GM21723 (cell line): ENCODE data around the gene CDH23.
A peak's percentile ranks its signal among the peaks of the same experiment; 100 is the strongest.

Experiments
- ATAC-seq: cut with Tn5 transposase; IDR thresholded peaks from one replicate; pipeline ENCODE4 v1.9.1; 2021; ENCODE audit warnings: mild to moderate bottlenecking, moderate library complexity; ENCODE audit not compliant: unreplicated experiment

The CDH23 gene

DNA sequence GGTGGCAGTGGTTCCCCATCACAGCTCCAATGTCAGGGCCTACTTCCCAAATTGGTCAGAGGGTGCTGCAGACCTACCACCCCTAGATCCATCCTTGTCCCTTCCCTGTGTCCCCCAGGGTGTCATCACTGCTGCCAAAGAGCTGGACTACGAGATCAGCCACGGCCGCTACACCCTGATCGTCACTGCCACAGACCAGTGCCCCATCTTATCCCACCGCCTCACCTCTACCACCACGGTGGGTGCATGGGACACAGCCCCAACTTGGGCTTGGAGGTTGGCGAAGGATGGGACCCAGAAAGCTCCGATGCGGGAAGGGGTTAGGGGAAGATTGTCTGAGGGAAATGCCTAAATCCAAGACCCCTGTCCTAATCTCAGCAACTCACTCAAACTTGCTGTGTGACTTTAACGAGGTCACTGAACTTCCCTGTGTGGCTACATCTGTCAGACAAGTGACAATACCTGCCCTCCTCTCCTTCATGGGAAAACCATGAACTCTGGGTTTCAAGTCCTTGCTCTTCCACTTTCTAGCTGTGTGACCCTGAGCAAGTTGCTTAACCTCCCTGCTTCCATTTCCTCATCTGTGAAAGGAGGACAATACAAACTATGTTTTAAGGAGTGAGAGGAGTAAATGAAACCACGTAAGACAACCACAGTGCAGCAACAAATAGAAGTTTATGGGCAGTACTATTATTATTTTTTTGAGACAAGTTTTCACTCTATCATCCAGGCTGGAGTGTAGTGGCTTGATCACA, 381.5 kb downstream of the CDH23 start:
- ATAC-seq: no peak

DNA sequence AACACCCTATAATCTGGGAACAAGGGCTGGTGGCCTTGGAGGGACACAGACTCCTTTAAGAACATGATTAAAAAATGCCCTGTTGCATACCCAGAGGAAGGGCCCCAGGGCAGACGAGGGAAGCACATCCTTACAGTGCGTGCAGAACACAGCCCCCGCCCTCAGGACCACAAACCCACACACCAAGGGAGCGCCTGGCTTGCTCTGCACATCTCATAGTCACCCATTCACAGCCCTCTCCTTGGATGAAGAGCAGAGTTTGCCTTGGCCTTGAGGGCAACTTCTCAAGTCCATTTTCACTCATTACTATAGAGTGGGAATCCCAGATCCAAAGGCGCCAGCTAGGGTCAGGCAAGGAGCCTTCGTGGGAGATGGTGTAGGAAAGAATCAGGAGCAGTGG, 382.9 kb downstream of the CDH23 start:
- ATAC-seq: no peak

DNA sequence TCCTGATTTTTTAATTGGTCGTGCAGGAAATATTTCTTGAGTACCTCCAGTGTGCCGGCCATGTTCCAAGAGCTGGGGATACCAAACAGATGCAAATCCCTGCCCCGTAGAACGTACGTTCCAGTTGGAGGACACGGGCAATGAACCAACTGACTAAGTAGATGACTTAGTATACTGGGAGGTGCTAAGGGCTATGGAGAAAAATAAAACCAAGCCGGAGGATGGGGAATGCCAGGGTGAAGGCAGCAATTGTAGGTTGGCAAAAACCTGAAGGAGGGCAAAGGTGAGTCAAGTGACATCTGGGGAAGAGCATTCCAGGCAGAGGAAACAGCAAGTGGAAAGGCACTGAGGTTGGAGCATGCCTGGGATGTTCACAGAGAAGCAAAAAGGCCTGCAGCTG, 383.4 kb downstream of the CDH23 start:
- no peak for ATAC-seq

DNA sequence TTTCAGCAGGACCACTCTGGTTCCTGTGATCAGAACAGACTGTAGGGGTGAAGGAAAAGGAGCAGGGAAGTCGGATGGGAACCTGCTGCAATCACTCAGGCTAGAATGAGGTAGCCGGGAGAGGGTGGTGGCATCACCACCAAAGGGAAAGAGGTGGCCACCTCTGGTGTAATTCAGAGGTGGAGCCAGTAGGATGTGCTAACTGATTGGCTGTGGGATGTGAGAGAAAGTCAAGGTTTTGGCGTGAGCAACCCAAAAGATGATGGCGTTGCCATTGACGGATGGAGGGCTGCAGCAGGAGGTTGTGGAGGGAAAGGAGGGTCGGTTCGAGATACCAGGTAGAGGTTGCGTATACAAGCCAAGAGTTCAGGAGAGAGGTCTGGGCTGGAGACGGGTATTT, 384.0 kb downstream of the CDH23 start:
- ATAC-seq: no peak

DNA sequence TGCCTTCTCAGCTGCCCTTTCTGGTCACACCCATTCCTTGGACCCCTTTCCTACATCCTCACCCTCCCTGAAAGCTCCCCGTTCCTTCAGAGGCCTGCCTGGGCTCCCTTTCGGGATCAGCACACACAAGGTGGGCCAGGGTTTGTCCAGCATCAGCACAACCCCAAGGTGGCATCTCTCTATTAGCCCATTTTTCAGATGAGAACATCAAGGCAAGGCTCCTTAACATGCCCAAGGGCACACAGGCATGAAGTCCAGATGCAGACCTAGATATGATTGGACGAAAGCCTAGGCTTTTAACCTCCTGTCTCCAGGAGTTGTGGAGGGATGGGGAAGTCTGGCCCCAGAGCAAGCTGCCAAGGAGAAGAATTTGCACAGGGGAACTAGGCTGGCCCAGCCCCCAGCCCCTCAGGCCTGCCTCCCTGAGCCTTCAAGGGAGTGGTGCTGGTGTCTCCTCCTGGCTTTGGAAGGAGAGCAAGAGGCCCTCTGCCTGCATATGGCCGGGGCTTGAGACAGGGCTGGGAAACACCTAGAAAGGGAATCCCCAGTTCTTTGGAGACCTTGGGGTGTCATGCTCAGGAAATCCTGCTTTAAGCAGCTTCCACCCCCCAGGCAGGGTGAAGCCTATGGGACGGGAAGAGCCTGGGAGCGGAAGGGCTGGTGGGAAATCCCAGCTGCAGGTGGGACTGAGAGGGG, 385.6 kb downstream of the CDH23 start:
- no peak for ATAC-seq

DNA sequence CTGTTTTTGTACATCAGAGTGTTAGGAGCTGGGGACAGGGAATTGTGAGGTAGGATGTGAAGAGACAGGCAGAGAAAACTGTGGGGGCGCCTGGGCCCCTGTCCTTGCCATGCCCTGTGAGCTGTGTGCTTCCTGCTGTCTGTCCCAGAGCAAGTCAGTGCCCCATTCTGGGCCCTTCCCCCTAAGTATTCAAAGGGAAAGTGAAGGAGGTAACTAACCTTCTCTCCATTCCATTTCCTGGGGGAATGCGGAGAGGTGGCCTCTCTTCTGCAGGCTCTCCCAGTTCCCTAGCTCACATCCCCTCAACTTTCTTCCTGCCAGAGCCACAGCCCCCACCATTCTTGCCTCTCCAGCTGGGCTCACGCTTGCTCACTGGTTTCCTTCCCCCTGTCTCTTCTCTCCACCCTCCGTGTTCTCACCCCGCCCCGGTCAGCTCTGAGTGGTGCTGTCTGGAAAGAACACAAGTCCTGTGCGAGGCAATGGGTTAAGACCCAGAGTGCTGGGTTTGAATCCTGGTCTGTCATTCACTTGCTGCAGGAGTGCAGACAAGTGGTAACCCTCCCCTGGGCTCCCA, 386.3 kb downstream of the CDH23 start:
- ATAC-seq: no peak

DNA sequence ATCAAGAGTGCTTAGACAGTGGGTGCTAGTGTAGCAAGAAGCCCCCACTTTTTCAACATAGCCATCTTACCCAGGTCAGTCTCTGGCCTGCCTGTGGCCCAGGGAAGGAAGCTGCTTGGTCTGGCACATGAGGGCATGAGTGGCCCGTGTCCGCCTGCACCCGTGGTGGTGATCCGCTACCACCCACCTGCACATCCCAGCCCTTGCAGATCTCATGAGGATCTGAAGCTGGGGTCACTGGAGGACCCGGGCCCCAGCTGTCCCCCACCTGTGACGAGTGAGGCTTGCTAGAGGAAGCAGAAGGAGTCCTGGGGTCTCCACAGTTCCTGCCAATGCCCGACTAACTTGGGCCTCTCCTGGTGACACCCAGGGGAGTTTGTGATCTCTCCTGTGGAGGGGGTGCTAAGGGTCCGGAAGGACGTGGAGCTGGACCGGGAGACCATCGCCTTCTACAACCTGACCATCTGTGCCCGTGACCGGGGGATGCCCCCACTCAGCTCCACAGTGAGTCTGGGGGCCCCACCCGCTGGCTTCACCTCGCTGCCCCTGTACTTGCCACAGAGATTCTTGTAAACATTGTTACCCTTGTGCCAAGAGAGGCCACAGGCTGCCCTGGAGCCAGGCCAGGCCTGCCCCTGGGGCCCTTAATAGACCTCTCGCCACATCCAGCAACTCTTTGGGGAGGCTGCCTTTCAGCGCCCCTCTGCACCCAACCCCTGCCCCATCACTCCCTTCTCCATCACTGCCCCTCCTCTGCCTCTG, 387.4 kb downstream of the CDH23 start:
- no peak for ATAC-seq

DNA sequence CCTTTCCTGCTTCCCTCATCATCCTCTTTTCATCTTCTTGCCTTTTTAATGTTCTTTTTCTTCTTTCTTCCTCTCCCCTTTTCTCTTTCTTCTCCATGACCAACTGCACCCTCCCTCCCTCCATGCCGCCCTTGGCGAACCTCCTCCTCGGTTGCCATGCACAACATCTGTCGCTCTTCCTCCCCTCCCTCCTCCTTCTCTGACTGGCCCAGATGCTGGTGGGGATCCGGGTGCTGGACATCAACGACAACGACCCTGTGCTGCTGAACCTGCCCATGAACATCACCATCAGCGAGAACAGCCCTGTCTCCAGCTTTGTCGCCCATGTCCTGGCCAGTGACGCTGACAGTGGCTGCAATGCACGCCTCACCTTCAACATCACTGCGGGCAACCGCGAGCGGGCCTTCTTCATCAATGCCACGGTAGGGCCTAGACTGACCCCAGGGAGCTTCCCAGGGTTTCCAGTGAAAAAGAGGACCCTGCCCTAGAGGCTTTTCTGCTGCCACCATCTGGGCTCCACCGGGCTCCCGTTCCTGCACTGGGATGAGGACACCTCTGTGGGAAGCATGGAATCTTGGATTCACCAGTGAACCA, 388.1 kb downstream of the CDH23 start:
- no peak for ATAC-seq

DNA sequence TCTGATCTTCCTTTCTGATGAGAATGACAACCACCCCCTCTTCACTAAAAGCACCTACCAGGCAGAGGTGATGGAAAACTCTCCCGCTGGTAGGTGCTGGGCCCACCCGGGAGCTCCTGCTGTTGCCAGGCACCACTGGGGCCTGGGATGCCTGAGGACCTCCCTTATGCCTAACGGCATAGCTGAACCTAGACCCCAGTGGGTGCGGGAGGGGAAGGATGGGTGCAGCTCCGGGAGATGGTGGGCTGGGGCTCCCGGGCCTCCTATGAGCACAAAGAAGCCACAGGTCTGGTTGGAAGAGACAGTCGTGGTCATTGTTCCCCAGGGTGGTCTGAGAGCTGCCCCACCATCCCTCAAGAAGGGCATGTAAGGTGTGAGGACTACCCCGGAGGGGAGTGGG, 392.2 kb downstream of the CDH23 start:
- no peak for ATAC-seq

DNA sequence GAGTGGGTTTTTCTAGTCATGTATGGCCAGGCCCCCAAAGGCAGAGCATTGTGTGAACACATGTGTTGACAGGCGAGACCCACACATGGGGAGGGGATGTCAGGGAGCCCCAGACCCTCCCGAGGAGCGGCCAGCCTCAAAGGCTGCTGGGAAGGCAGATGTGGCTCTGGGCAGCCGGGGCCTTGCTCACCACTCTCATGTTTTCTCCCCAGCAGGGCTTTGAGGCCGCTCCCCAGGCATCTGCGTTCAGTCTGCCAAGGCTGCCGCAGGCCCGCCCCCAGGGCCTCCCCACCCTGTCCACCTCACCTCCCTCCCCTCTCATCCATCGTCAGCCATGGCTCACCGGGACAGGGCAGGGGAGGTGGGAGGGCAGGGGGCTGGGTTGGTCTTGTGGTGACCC, 393.2 kb downstream of the CDH23 start:
- ATAC-seq: no peak

DNA sequence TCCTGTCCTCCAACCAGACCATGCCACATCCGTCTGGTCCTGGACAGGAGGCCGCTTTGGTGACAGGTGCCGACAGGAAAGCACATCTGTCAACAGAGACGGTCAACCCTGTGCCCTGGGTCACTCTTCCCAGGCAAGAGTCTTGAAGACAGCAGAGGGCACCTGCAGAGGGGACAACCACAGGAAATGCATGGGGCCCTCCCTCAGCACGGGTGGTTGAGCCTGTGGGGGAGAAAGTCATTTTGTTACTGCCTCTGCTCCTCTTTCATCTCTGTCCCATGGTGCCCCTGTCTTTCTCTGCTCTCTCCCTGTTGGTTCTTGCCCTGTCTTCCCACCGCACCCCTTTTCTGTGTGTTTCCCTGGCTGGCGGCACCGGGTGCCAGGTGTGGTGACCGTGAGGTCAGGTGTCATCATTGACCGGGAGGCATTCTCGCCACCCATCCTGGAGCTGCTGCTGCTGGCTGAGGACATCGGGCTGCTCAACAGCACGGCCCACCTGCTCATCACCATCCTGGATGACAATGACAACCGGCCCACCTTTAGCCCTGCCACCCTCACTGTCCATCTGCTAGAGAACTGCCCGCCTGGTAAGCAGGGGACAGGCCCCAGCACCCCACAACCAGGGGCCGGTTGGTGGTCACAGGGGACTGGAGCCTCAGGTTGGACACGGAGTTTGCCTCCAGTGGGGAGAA, 394.2 kb downstream of the CDH23 start:
- ATAC-seq: no peak

DNA sequence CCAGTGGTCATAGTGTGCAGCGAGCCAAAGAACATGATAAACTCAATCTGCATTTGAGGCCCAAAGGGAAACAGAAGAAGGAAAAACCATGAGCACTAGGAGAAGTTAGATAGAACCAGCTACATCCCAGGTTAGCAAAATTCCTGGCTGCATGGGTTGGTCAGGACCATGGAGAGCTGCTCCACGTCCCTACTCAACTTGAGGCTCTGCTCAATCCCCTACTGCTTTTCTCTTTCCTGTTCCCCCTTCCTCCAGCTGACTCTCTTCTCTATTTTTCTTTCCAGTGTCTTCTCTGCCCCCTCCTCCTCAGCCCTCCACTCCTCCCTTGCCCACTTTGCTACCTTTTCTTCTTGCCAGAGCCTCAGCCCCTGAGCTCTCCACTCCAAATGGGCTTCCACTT, 398.5 kb downstream of the CDH23 start:
- no peak for ATAC-seq

DNA sequence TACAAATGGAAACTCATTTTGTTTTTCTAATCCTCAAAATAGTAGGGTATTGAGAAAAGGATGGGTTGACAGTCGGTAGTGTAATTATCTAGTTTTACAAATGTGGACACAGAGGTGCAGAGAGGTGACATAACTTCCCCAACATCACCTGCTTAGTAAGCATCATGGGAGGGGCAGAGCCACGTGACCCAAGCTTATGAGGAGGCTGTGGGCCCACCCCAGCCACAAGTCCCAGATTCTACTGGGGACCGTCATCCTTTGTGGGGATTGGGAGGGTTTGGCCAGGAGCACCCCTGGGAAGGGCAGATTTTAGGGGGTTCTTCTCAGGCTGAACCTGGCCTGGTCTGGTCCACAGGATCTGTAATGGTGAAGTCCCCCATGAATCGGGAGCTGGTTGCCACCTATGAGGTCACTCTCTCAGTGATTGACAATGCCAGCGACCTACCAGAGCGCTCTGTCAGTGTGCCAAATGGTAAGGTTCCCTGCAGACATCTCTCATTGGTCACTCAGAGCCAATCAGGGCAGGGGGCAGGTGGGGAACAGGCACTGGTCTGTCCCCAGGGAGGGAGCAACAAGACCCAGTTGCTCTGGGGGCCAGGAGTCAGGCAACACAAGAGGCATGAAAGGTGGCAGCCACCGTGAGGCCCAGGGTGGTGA, 400.2 kb downstream of the CDH23 start:
- no peak for ATAC-seq

DNA sequence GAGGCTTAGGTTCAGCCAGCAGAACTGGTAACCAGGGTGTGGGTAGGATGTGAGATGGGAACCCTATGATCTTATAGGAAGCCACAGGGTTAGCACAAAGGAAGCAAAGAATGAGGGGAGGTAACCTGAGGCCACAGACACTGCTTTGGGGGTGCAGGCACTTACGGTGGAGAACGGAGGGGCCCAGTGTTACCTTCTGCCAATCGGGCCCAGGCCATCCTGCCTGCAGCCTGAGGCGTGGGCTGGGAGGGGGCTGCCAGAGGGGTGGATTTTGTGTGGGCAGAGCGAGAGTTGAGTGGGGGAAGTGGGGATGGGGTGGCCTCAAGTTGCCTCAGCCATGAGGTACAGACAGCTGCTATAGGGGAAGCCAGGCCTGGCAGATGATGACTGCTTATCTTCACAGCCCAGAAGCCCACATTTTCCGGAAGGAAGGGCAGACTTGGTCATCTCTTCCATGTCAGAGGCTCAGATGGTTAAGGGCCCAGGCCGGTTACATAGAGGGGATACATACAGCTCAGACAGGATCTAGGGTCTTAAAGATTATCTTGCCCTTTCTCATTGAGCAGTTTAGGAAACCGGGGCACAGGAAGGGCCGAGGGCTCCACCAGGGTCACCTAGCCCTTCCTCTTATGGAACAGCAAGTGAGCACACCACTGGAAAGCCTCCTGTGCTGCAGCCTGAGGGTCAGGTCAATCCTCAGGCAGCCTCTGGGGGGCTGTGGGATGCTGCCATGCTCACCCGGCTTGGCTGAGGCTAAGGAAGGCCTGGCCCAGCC, 401.0 kb downstream of the CDH23 start:
- no peak for ATAC-seq

DNA sequence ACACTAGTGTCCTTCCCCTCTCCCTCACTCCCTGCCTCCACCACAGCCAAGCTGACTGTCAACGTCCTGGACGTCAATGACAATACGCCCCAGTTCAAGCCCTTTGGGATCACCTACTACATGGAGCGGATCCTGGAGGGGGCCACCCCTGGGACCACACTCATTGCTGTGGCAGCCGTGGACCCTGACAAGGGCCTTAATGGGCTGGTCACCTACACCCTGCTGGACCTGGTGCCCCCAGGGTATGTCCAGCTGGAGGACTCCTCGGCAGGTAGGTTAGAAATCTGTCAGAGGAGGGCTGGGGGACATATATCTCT, 401.5 kb downstream of the CDH23 start:
- ATAC-seq: no peak

DNA sequence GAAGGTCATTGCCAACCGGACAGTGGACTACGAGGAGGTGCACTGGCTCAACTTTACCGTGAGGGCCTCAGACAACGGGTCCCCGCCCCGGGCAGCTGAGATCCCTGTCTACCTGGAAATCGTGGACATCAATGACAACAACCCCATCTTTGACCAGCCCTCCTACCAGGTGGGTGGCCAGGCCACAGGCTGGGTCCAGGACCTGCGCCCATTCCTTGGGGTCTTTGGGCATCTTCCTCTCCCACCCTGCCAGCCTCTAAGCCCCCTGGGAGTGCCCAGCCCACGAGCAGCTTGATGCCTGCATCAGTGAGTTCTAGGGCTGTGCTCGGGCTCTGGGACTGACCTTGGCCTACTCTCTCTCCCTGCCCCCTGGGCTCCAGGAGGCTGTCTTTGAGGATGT, 402.4 kb downstream of the CDH23 start:
- no peak for ATAC-seq

DNA sequence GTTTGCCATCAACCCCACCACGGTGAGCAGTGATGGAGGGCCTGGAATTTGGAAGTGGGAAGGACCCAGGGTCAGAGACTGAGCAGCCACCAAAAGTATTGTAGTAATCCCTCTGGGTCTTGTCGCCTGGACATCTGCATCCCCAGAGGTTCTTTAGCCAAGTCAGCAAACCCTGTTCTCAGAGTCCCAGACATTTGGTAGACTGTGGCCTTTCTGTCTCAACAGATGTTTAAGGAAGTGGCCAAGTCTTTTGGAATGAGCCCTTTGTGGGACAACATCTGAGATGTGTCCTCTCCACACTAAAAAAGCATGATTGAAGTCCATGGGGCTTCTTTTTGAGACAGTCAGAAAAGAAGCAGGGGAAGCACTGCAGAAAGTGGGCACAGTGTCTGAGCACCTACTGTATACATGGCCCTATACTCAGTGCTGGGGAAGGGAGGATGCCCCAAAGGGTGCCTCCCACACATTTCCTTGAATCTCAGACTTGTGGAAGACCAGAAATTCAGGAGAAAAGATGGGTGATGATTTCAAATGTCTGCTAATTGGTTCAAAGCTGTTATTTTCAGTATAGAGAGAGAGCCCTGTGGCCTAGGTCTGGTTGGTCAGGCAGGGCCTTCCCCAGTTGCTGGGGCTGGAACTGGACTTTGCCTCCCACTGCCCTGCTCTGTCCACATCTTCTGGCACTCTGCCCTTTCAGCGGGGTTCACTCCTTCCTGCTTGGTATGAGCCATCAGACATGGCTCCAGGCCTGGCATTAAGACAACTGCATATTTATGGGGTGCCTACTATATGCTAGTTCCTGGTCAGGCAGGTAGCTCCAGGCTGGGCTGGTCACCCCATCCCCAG, 403.1 kb downstream of the CDH23 start:
- no peak for ATAC-seq

DNA sequence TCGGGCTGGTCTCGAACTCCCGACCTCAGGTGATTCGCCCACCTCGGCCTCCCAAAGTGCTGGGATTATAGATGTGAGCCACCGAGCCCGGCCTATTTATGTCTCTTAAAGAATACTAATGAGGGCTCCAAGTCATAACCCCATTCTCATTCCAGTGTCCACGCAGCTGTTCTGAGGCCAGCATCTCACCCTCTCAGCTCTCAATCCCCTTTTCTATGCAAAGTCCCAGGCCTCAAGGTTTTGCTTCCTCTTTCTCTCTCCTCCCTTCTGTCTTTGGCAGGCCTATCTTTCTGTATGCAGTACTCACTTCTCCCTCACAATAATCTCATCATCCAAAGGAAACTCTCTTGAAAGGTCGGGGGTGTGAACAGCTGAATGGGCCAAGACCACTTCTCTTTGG, 404.6 kb downstream of the CDH23 start:
- ATAC-seq: peak; percentile 91

DNA sequence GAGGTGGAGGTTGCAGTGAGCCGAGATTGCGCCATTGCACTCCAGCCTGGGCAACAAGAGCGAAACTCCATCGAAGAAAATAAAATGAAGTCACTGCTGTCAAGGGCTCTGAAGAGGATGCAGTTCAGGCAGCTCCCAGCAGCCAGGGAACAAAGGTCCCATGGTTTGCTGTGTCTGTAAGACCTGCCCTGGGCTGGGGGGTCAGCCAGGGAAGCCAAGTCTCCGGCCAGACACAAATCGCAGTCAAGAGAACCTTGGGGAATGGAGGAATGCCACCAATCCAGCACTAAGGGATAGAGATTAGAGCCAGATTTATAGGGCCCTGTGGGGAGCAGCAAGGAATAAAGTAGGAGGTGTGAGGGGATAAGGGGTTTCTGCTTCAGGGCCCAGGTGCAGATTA, 405.5 kb downstream of the CDH23 start:
- no peak for ATAC-seq
